ENCODE measurements around the gene THRA. TPM values are rescaled to one million over a fixed set of nuclear protein-coding genes. Genes with fewer than 3 reads are reported as not detected.
A peak's percentile ranks its signal among the peaks of the same experiment; 100 is the strongest.

The THRA gene
- total RNA-seq, 1 donor from 2014 or later = 13.6 TPM

DNA sequence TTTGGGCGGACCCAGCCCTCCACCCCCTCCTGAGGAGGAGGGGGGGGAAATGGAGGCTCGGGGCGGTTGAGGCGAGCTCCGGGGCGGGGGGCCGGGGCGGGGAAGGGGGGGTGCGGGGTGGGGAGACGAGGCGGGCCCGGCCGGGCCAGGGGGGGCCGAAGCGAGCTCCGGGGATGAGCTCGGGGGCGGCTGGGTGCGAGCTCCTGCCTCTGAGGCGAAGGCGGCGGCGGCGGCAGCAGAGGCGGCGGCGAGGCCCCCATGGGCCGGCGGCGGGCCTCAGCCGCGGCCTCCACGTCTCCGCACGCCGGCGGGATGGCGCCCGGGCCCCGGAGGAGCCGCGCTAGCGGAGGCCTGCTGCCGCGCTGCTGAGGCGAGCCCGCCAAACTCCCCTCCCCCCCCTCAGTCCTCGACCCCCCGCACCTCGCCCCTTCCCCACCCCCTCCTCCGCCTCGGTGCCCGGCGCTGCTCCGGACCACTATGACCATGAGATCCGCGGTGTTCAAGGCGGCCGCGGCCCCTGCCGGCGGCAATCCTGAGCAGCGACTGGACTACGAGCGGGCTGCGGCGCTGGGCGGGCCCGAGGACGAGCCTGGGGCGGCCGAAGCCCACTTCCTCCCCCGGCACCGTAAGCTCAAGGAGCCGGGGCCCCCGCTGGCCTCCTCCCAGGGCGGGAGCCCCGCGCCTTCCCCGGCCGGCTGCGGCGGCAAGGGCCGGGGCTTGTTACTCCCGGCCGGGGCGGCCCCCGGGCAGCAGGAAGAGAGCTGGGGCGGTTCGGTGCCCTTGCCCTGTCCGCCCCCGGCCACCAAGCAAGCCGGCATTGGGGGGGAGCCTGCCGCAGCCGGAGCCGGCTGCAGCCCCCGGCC, 59.6 kb downstream of the THRA start:
- Mint-ChIP-seq H3K9me3 (ENCODE audit: unreplicated experiment) (peaks cover 6% of the 10 kb centered on the region), H3K27me3 (ENCODE audit: unreplicated experiment) (peaks cover 17% of the 10 kb centered on the region), H3K36me3 (ENCODE audit: low read depth, unreplicated experiment) (peaks cover 27% of the 10 kb centered on the region), H3K27ac (ENCODE audit: unreplicated experiment) (no peak overlapping the region), H3K4me1 (ENCODE audit: unreplicated experiment) (peaks cover 26% of the 10 kb centered on the region), H3K4me3 (ENCODE audit: unreplicated experiment) (no peak overlapping the region)
- peak; percentile 61 for DNase-seq (ENCODE audit: low spot score)
- TF ChIP-seq, protein P1, sequence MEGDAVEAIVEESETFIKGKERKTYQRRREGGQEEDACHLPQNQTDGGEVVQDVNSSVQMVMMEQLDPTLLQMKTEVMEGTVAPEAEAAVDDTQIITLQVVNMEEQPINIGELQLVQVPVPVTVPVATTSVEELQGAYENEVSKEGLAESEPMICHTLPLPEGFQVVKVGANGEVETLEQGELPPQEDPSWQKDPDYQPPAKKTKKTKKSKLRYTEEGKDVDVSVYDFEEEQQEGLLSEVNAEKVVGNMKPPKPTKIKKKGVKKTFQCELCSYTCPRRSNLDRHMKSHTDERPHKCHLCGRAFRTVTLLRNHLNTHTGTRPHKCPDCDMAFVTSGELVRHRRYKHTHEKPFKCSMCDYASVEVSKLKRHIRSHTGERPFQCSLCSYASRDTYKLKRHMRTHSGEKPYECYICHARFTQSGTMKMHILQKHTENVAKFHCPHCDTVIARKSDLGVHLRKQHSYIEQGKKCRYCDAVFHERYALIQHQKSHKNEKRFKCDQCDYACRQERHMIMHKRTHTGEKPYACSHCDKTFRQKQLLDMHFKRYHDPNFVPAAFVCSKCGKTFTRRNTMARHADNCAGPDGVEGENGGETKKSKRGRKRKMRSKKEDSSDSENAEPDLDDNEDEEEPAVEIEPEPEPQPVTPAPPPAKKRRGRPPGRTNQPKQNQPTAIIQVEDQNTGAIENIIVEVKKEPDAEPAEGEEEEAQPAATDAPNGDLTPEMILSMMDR (IDR thresholded peaks at IDR 0.05; ENCODE audit: unreplicated experiment) = no peak

DNA sequence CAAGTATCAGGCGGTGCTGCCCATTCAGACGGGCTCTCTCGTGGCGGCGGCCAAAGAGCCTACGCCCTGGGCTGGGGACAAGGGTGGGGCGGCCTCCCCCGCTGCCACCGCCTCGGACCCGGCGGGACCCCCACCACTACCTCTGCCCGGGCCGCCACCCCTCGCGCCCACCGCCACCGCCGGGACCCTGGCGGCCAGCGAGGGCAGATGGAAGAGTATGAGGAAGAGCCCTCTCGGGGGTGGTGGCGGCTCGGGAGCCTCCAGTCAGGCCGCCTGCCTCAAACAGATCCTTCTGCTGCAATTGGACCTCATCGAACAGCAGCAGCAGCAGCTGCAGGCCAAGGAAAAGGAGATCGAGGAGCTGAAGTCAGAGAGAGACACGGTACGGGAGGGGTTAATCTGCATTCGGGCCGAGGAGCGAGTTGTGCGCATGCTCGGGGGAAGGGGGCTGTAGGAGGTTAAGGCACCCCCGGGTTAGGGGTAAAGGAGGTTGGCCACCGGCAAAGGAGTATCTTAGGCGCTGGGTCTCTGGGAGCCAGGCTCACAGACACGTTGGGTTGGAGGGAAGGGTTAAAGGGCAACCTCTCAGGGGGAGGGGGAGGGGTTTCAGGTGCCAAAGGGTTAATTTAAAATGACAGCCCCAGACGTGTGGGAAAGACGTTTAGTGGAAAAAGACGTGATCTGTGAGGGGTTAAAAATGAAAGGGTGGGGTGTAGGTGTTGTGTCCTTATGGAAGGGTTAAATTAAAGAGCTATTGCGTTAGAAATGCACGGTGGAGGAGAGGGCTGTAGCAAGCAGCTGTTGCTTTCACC, 60.4 kb downstream of the THRA start:
- peaks cover 26% of the 10 kb centered on the region for H3K4me1 Mint-ChIP-seq (ENCODE audit: unreplicated experiment)

DNA sequence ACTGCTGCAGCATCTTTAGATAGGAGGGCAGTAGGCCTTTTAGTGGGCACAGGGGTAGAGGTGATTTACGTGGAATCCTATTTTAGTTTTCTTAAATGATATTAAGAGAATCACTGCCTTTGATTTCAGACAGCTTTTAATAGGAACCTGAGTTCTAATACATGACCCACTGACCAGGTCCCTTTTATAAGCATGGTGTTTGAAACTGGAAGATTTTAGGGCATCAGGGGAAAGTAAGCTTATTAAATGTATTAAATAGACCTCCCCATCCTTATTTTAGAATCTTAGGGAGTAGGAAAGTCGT, 61.0 kb downstream of the THRA start:
- peak overlapping the region; percentile 84 for H3K27ac Mint-ChIP-seq (ENCODE audit: unreplicated experiment)
- peaks cover 26% of the 10 kb centered on the region for H3K4me1 Mint-ChIP-seq (ENCODE audit: unreplicated experiment)
- H3K4me3 Mint-ChIP-seq (ENCODE audit: unreplicated experiment) = peak overlapping the region; percentile 100
- H3K36me3 Mint-ChIP-seq (ENCODE audit: low read depth, unreplicated experiment) = peaks cover 27% of the 10 kb centered on the region
- peaks cover 17% of the 10 kb centered on the region for H3K27me3 Mint-ChIP-seq (ENCODE audit: unreplicated experiment)
- peaks cover 6% of the 10 kb centered on the region for H3K9me3 Mint-ChIP-seq (ENCODE audit: unreplicated experiment)
- no peak for DNase-seq (ENCODE audit: low spot score)
- TF ChIP-seq, protein P1 (IDR thresholded peaks at IDR 0.05; ENCODE audit: unreplicated experiment) = no peak

More for the DNA sequence above, 60.4 kb downstream of the THRA start:
- TF ChIP-seq, protein P1 (IDR thresholded peaks at IDR 0.05; ENCODE audit: unreplicated experiment) = no peak
- peaks cover 6% of the 10 kb centered on the region for H3K9me3 Mint-ChIP-seq (ENCODE audit: unreplicated experiment)
- peaks cover 17% of the 10 kb centered on the region for H3K27me3 Mint-ChIP-seq (ENCODE audit: unreplicated experiment)
- DNase-seq (ENCODE audit: low spot score) = peak; percentile 50
- H3K27ac Mint-ChIP-seq (ENCODE audit: unreplicated experiment) = peak overlapping the region; percentile 84
- peak overlapping the region; percentile 100 for H3K4me3 Mint-ChIP-seq (ENCODE audit: unreplicated experiment)
- peaks cover 27% of the 10 kb centered on the region for H3K36me3 Mint-ChIP-seq (ENCODE audit: low read depth, unreplicated experiment)

DNA sequence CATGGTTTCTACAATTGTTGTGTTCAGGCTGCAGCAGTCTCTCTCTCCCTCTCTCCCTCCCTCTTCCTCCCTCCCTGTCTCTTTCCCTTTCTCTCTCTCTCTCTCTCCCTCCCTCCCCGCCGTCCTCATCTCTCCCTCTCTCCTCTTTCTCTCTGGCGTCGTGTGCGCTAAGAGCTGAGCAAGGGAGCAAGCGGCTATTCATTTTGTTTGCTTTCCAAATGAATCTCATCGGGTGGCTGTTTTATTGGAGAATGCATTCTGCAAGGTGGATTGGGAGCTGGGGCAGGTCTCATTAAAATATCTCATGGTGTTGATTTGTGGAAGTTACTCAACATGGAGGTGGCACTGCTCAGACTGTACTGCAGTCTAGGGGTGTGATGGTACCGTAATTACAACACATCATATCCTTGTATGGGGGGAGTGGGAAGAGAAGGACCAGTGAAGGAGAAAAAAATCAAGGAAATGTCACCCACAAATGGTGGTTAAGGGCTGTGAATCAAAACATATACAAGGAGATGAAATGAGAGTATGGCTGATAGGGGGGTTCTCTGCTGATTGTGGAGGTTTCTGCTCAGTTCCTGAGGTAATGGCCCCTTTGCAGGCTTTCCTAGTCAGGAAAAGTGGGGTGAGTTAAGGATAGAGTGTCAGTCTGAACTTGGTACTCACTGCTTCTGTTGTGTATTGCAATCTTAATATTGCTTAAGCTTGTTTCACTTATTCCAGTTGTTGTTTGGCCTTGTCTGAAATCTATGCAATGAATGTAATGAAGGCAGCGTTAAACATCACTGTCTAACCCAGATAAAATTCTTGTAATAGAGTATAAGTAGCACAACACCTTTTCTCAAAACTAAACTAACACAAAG, 61.7 kb downstream of the THRA start:
- Mint-ChIP-seq H3K36me3 (ENCODE audit: low read depth, unreplicated experiment) (peaks cover 33% of the 10 kb centered on the region), H3K4me1 (ENCODE audit: unreplicated experiment) (peaks cover 26% of the 10 kb centered on the region), H3K27ac (ENCODE audit: unreplicated experiment) (peak overlapping the region; percentile 28), H3K27me3 (ENCODE audit: unreplicated experiment) (peaks cover 16% of the 10 kb centered on the region), H3K9me3 (ENCODE audit: unreplicated experiment) (peaks cover 6% of the 10 kb centered on the region), H3K4me3 (ENCODE audit: unreplicated experiment) (peak overlapping the region; percentile 100)
- TF ChIP-seq, protein P1 (IDR thresholded peaks at IDR 0.05; ENCODE audit: unreplicated experiment) = no peak
- no peak for DNase-seq (ENCODE audit: low spot score)

All from endothelial cell (in vitro differentiated cells).